ENCODE results near the gene FAM193A.
"Not testable (repeated sequence)": the region's sequence is repeated elsewhere in the genome, so short reads cannot be mapped to it uniquely, and the experiment has no call there.

The FAM193A gene

DNA sequence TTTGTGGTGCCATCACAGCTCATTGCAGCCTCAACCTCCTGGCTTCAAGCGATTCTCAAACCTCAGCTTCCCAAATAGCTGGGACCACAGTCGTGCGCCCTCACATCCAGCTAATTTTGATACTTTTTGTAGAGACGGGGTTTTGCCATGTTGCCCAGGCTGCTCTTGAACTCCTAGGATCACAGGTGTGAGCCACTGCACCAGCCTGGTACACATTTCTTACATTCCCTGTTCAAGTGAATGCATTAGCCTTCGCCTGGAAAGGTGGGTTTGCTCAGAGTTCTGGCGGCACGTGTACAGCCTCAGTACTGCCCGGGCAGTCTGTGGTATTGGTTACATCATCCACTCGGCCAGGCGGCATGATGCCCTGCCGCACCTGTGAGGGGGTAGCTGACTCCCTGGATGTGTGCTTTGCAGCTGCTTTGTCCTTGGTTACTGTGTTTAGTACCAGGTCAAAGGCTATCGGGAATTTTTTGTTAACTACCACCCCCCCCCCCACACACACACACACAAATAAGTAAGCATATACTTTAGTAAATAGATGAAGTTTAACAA is 162.6 kb downstream of the FAM193A start:
- no peak for DNase-seq

DNA sequence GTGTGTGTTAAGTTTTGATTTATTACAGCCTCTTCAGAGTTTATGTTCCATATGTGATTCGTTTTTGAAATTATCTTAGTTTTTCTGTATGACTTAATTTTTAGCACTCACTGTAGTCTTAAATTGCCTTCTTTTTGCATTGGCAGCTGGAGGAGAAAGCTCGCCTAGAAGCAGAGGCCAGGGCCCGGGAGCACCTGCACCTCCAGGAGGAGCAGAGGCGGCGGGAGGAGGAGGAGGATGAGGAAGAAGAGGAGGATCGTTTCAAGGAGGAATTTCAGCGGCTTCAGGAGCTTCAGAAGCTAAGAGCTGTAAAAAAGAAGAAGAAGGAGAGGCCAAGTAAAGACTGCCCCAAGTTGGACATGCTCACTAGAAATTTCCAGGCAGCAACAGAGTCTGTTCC is 163.1 kb downstream of the FAM193A start:
- no peak for DNase-seq

DNA sequence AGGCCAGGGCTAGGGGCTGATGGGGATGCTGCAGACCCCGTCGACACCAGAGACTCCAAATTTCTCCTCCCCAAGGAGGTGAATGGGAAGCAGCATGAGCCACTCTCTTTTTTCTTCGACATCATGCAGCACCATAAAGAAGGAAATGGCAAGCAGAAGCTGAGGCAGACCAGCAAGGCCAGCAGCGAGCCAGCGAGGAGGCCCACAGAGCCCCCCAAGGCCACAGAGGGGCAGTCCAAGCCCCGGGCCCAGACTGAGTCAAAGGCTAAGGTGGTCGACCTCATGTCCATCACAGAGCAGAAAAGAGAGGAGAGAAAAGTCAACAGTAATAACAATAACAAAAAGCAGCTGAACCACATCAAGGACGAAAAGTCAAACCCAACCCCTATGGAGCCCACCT is 163.6 kb downstream of the FAM193A start:
- no peak for DNase-seq

DNA sequence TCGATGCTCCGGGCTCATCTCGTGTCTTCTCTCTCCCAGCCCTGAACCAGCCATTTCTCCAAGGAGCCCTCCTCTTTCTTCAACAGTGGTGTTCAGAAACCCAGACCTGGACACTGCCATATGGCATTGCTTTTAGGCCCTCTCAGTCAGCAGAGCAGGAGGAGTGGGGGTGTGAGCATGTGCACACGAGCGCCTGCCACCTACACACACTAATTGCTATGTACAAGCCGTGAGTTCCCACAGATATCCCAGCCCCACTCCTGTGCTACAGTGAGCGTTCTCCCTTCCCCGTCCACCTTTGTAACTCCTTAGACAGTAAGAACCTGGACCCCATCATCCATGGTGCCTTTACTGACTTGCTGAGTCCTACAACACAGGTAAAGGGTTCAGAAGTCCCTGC is 165.9 kb downstream of the FAM193A start:
- no peak for DNase-seq

DNA sequence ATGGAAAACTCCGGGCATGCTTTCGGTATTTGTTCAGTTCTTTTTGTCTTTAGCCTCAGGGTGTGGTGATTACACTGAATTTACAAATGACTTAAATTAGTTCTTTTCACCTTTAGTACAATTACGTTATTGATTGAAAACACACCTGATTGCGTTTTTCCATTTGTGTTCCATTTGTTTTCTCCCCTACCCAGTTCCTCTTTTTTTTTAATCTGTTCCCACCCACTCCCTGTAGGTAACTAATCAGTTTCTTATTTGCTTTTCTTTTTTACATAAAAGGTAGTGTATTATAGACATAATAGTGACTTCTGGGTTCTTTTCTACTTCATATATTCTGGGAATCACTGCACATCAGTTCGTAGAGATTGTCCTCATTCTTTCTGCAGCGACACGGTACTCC is 166.3 kb downstream of the FAM193A start:
- DNase-seq = no peak

DNA sequence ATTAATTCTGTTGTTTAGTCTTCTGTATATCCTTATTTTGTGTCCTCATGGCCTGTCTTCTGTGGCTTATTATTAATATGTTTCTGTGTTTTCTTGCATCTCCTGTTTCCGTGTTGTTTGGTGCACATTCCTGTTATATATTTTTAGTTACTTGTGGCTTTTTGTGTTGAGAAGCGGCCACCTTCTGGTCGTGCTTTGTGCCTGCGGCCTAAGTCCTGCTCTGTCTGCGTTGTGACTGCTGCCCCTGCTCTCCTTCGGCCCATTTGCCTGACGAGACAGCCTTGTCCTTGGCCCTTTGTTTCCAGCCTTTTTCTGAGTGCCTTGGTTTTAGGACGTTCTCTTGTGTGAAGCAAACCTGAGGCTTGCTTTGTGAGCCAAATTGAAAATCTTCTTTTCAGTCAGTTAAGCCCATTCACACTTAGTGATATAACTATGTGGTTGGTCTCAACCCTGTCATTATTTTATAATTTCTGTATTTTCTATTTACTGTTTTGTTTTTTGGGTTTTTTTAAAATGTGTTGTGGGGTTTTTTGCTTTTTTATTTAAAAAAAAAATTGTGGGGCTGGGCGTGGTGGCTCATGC is 175.9 kb downstream of the FAM193A start:
- DNase-seq = no peak

DNA sequence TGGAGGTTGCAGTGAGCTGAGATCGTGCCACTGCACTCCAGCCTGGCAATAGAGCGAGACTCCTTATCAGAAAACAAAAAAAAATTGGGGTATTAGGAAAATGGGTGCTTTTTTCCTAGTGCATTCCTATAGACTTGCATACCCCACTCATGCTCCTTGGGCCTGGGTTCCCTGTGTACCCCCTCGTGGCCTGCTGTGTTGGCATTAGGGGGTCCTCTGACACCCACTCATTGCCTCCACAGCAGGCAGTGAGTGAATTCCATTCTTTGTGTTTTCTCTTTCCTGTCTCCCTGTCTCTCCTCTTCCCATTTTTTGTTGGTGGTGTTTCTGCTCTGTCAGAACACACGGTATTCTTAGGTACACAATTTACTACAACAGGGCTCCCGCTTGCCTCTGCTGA is 176.9 kb downstream of the FAM193A start:
- no peak for DNase-seq

DNA sequence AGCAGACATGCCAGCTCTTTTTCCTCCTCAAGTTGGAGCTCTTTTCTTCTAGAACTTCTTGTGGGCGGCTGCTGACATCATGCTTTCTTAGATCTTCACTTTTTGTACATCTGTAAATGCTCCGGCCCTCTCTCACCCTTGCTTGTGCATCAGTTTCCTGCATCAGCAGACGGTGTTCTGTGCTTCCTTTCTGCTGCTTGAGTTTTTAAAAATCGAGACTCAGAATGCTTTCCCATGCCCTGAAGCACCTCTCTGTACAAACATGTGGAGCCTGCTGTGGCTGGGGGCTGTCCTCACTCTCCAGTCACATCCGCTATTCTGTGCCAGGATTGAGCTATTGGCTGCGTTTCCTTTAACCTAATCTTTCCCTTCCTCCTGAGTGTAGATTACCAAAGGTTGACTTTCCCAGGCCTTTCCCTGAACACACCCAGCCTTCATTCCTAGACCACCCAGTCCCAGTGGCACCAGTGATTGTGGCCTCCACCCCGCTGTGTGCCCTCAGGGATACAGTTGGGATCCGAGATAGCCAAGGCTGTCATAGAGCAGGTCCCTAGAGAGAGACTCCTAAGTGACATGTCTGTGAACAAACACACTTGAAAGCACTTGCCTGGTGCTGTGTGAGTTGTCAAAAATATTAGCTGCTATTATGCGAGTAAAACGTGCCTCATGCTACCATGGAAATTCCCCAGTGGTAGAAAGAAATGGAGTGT is 177.8 kb downstream of the FAM193A start:
- DNase-seq = peak; percentile 21

DNA sequence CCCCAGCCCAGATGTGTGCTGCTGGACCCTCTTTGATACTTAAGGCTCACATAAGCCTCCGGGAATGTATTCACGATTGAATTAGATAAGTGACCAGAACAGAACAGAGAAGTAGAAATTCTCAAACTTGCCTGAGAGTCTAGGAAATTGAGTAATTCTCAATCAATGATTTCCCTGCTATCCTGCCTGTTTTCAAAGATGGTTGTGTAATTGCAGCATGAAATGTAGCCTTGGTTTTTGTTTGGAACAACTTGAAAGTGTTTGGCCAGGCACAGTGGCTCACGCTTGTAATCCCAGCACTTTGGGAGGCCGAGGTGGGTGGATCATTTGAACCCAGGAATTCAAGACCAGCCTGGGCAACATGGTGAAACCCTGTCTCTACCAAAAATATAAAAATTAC is 178.5 kb downstream of the FAM193A start:
- no peak for DNase-seq

DNA sequence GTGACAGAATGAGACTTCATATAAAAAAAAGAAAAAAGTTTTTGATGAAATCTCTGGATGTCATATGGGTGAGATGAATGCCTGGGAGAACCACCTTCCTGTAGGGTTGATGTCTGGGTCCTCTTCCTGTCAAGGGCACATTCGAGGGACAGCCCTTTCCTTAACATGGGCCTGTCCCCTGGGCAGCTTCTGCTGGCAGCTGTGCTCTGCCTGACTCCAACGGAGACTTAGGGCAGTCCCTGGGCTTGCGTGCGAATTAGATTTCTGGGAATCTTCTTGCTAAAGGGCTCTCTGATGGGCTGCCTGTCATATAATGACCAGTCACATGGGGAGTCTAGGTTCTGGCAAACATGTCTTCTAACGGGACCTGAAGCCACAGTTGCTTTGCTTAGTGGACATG is 179.0 kb downstream of the FAM193A start:
- DNase-seq = no peak

DNA sequence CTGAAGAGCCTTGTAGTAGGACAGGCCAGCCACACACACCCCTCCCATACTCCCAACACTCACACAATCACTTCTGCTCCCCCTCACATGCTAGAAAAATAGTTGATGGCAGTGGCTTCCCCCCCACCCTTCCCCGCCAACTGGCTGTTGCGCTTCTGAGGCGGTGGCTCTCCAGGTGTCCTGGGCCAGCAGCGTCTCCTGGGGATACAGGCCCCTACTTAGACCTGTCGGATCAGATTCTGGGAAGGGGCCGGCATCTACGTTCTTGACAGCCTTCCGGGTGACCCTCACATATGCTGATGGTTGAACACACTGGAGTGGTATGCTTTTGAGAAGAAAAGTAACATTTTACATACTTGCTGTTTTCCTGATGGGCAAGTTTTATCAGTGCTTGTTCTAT is 179.8 kb downstream of the FAM193A start:
- DNase-seq = no peak

DNA sequence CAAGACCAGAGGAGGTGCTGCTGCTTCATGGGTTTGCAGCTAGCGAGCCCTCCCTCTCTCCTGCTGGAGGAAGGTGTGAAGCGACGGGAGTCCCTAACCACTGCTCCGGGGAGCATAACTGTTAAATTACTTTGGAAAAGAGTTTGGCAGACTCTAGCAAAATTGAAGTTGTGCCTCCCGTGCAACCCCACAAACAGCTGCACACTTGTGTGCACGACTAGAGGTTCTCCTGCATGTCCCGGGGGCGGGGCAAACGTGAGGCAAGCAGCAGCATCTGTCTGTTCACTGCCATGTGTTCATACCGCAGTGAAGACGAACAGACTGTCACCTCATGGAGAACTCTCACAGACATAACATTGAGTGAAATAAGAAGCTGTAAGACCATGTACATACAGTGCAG is 185.1 kb downstream of the FAM193A start:
- no peak for DNase-seq

DNA sequence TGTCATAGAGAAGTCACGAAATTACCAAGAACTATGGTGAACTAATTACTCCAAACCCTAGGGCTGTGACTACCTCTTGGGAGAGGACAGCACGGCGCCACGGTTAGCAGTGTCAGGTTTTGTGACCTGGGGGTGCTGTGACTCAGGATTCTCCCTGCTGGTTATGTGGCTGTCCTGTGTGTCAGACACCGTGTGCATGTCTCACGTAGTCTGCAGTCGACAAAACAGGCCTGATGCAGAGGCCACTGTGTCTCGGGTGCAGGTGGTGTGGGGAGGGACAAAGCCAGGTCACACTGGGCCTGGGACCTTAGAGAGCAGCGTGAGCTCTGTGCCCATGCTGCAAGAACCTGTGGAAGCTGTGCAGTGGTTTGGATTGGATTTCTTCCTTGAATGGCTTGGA is 185.6 kb downstream of the FAM193A start:
- no peak for DNase-seq

DNA sequence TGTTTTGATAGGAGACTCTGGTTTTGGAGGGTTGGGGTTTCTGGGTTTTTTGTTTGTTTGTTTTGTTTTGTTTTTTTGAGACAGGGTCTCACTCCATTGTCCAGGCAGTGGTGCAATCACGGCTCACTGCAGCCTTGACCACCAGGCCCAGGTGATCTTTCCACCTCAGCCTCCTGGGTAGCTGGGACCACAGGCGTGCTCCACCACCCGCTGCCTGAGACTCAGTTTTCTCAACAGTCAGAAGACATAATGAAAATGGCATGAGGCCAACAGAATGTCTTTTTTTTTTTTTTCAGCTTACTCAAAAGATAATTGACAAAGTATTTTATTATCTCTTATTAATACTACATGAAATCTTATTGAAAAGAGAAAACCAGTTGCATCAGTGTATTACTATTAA is 187.3 kb downstream of the FAM193A start:
- DNase-seq = no peak

DNA sequence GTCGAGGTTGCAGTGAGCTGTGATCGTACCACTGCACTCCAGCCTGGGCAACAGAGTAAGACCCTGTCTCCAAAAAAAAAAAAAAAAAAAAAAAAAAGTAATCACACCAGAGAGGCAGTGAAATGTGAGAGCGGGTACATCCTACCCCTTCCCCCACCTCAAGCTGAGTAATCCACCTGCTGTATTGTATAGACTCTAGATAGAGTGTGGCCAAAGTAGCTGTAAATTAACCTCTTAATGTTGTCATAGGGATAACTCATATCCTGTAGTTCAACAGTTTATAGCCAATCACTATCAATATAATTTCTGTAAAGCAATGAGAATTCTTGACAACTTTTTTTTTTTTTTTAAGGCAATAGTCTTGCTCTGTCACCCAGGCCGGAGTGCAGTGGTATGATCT is 188.9 kb downstream of the FAM193A start:
- DNase-seq = no peak

DNA sequence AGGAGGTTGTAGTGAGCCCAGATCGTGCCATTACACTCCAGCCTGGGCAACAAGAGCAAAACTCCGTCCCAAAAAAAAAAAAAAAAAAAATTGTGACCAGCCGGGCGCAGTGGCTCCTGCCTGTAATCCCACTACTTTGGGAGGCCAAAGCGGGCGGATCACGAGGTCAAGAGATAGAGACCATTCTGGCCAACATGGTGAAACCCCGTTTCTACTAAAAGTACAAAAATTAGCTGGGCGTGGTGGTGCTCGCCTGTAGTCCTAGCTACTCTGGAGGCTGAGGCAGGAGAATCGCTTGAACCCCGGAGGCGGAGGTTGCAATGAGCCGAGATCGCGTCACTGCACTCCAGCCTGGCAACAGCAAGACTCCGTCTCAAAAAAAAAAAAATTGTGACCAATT is 190.4 kb downstream of the FAM193A start:
- not testable (repeated sequence) for DNase-seq

DNA sequence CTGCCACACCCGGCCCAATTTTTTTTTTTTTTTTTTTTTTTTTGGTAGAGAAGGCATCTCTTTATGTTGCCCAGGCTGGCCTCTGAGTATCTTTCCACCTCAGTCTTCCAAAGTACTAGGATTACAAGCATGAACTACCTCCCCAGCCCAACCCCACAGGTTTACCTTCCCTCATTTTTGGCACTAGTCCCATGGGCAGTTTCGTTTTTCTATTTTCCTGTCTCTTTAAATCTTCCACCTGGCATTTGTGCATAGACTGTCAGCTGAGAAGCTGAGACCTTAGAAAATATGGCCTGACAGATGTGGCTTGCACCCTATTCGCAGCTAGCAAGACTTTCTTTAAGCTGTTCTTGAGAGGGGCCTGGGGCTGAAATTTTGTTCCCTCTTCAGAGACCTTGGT is 191.8 kb downstream of the FAM193A start:
- DNase-seq = no peak

DNA sequence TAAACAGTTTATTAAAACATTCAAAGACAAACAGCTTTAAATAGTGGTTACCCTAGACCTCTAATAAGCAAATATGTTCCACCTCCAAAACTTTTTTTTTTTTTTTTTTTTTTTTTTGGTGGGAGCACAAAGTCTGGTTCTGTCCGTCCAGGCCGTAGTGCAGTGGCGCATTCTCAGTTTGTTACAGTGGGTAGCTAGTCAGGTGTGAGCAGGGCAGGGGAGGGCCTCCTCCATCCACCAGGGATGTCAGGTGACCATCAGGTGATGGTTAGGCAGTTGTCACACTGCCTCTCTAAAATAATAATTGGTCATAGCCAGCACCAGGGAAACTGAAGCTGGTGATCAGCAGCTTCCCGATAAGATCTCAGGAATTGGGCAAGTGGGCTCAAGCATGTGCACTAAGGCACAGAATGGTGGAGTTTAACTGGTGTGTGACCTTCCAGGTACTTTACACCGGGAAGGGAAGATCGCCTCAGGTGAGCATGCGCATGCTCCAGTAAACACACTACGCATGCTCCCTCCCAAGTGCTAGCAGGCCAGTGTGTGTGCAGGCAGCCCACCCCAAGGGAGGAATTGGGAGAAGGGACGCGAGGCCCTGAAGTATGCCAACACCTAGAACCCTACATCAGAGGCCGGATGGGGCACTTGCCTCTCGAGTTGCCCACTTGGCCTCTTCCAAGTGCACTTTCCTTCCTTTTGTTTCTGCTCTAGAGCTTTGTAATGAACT is 192.5 kb downstream of the FAM193A start:
- DNase-seq = no peak

DNA sequence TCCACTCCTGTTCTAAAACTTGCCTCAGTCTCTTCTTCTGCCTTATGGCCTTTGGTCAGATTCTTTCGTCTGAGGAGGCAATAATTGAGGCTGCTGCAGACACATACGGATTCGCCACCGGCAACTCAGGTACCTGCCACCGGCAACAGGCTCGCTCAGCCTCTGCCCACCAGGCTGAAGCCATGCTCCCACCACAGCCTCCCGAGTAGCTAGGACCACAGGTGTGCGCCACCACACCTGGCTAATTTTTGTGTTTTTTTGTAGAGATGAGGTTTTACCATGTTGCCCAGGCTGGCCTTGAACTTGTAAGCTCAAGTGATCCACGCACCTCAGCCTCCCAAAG is 193.1 kb downstream of the FAM193A start:
- DNase-seq = no peak

DNA sequence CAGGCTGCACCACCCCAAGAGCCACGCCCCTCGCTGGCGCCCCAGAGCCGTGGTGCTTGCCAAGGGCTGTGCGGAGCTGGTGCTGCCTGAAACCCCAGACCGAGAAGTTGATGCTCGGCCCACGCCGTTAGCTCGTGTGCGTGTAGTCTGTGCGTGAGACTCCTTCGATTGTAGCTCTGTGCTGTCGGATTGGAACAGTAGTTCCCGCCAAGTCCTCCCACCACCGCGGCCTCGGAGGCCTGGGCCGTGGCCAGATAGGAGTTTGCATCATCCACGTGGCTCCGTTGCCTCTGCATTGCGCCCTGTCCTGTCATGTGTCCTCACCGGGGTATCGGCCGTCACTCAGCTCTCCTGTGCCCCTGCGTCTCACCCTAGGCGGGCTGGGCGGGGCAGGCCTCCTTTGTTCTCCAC is 195.5 kb downstream of the FAM193A start:
- DNase-seq = no peak

DNA sequence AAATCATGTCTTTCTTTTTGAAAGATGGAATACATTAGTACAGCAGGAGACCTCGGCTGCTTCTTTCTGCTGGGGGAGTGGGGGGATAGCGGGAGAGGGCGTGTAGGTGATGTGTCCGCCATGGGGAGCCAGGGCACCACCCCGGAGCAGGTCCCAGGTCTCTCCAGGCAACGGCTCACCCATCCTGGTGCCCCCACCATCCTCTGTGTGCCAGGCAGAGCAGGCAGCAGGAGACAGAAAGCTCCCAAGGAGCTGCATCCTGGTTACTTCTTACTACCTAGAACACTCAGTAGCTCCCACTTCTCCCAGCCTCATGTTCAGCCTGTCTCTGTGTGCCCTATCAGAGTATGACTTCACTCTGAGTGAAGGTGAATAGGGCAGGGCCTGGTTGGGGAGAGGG is 196.1 kb downstream of the FAM193A start:
- no peak for DNase-seq

DNA sequence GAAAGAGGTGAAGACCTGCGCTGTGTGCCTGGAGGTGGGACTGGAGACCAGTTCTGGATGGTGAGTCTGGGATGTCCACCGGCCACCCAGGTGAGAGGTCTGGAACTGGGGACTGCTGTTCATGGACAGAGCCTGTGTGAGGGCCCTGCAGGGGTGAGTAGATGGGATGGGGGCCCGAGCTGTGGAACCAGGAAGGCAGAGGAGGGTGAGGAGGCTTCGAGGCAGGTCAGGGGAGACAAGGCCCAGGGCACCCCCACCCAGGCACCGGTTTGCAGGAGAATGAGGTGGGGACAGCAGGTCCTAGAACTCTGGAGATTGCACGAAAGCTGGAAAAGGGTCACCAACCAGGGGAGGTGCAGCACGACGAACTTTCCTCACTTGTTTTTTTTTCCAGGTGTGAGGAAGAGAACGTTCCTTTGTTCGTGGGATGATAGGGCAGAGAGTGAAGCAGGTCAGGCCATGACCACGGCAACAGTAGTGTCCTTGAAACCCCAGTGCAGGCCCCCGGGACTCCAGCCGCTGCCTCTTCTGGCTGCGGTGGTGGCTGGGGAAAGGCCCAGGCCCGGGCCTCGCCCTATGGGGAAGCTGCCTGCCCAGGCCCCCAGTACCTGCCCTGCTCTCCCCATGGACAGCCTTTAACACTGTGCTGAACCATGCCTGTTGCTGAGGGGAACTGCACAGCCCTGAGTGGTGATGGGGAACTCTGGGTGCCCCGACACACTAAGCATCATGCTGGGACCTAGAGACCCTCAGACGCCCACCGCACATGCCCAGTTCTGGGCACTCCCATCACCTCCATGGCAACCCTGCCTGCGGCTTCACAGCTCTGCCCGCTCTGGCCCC is 196.8 kb downstream of the FAM193A start:
- no peak for DNase-seq

DNA sequence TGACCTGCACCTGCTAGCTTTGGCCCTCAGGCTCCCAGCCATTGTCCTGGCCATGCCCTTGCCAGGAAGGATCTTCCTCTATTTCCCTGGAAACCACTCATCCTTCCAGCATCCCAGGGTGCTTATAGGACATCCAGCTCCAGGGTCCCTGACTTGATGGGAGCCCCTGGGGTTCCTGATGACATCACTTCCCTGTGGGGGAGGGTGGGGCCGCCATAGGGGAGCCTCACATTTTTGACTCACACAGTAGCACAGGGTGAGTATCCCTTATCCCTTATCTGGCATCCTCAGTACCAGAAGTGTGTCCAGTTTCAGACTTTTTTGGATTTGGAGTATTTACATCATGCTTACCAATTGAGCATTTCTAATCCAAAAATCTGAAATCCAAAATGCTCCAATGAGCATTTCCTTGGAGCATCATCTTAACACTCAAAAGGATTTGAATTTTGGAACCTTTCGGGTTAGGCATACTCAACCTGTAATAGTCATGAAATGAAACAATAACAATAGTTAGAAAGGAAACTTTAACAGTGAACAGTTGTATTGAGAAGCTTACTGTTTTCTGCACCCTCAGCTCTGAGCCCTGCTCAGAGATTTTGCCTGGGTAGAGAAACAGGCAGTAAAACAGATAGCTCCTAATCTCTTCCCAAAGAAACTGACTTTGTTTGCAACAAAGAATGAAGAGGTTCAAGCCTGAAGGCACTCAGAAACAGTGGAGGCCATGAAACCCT is 197.6 kb downstream of the FAM193A start:
- DNase-seq = no peak
